Activated CD4-positive, alpha-beta T cell treated with anti-CD3 and anti-CD28 coated beads, Interleukin-2, amount 50 U/mL, for 48 hours (primary cell): ENCODE data around the gene NAALADL1.
A peak's percentile ranks its signal among the peaks of the same experiment; 100 is the strongest.

Source experiments
- DNase-seq, 2 experiments: peaks; one replicate each; pipeline ENCODE4 v3.0.0-alpha.2; 2020

Gene NAALADL1

DNA sequence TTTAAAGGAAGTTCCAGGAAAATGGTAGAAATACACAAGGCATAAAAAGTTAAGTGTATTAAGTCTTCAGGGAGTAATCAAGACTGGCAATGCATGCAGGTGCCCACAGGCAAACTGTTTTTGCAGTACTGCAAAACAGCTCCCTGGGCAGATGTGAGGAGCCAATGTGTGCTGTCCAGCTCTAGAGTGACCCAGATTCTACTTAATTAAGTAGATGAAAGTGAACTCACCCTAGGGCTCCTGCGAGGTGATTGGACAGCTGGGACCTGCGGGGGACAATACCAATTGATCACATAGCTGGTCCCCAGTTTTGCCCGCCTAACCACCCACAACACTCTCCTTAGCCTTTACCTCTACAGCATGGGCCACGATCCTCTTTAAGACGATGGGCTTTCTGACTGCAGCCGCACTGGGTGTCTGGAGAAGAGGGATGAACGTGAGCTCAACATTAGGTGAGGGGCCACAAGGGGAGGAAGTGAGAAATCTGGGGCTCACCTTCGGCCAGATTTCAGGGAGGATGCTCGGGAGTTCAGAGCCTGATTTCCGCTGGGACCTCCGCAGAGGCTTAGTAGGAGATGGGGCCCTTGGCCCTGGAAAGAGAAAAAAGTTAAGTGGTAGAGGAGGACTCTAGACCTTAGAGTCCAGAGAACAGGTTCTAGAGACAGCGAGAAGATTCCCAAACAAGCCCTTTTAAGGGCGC is 24.9 kb upstream of the NAALADL1 start:
- peak in 1 of 2 experiments; percentile 12 for DNase-seq

DNA sequence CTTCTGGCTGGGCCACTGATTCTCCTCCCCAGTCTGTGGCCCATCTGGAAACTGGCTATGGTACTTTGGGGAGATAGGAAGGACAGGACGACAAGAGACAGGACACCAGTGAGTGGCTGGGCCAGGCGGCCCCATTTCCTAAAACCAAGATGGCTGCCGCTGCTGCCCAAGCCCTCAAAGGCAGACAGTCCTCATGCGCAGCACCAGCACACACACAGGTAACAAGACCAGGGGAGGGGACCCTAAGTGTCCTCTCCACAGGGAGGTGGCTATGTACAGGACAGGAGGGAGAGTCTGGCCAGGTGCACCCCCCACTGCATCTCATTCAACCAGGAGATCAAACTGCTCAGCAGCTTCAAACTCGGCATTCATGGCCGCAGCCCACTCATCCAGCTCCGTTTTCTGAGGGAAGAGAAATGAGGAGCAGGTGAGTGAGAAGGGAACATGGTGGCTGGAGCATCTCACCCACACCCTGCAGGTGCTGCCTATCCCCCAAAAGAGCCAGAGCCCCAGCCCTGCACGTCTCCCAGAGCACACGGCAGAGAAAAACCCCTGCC is 20.5 kb upstream of the NAALADL1 start:
- no peak for DNase-seq

DNA sequence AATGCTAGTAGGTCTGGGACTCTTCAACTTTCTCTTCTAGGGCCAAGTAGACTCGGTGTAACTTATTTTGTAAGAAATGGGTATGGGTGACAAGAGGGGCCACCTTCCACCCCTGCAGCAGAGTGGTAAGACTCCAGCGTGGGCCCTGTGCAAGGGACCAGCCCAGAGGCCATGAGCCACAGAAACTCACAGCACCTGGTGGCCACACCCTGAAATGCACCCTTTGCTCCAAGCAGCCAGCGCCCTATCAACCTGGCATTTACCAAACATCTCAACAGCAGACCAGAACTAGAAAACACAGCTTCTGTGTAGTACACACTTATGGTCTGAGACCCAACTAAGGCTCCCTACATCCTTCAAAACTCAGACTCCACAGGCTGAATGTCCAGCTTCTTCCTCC is 19.8 kb upstream of the NAALADL1 start:
- DNase-seq, result peak; percentile 71 to 76

DNA sequence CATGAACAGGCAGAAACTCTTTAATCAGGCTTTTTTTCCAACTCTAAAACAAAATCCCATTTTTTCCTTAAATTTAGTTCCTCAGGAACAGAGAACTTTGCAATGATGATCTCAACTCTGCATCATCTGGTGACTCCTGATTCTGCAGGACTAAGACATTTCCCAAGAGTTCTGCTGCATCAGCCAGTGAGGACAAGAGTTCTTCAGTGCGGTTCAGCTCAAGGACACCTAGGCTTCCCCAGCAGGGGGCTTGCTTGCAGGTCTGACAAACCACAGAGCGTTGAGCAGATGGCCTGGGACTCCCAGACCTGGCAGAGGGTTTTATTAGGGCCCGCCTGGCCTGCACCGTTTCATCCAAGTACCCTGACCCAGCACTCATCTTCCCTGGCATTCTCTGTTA is 19.1 kb upstream of the NAALADL1 start:
- DNase-seq, result no peak

DNA sequence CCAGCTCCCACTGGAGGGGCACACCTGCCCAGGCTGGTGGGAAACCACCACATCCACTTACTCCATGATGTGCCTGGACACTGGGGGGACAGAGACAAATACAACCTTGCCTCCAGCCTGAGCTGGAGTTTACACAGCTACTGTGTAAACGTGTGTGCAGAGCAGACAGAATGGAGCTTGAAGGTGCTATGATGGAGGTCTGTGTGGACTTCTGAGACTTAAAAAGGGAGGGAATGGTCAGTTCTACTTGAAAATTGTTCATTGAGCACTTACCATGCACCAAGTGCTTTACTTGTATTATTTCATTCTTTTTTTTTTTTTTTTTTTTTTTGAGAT is 14.2 kb upstream of the NAALADL1 start:
- no peak for DNase-seq

DNA sequence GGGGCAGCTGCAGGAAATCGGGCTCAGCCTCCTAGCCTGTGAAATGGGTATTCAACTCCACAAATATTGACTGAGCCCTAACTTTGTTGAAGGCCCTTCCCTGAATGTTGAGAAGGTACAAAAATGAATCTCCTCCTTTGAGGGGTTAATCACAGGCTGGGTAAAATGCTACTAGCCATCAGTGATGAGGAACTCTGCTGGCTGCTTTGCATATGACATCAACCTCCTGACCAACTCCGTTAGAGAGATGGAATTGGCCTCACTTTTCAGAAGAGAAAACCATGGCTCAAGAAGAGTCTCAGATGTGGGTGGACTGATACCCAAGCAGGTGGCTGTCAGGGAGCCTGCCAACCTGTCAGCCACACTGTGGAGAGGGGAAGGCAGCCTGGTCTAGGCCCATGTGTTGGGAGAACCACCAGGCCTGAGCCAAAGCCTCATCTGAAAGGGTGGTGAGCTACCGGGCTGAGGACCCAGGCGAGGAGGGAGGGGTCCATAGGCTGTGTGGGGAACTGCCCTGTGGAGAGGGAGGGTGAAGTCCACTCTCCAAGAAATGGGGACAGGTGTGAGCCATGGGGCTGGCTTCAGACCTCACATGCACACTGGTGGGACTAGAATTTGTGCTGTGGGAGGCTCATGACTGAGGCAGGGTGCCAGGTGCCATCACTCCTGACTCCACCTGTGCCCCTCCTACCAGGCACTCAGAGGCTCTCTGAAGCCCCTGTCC is 13.7 kb upstream of the NAALADL1 start:
- no peak for DNase-seq

DNA sequence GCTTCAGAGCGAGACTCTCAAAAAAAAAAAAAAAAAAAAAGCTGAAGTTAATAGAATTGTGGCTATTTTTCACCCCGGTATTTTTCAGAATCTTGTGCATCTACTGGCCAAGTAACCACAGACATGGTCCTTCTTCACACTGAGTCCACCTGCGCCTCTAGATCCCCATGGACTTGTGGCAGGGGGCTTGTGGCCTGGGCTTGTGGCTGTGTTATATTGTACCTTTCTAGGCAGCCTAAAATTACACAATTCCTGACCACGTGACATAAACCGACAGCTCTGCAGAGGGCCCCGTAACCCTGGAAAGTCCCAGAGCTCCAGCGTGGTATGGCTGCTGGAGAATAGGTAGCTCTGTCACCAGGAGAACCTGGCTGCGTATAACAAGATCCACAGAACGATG is 10.9 kb upstream of the NAALADL1 start:
- DNase-seq, result no peak

DNA sequence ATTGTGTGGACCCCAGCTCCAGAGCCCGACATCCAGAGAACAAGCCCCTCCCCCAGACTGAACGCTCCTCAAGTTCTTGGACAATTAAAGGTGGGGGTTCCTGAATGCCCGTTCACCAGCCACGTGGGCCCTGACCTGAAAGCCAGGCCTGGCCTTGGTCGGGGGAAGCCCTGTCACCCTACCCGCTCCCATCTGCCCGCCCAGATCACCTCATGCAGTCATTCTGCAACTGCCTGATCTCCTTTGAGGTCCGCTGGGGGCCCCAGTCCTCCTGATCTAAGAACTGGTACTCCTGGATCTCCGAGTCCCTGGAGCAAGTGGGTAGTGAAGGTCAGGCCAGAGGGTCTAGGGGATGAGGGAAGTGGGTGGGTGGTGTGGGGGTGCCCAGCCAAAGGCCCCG is 9.1 kb upstream of the NAALADL1 start:
- no peak for DNase-seq

DNA sequence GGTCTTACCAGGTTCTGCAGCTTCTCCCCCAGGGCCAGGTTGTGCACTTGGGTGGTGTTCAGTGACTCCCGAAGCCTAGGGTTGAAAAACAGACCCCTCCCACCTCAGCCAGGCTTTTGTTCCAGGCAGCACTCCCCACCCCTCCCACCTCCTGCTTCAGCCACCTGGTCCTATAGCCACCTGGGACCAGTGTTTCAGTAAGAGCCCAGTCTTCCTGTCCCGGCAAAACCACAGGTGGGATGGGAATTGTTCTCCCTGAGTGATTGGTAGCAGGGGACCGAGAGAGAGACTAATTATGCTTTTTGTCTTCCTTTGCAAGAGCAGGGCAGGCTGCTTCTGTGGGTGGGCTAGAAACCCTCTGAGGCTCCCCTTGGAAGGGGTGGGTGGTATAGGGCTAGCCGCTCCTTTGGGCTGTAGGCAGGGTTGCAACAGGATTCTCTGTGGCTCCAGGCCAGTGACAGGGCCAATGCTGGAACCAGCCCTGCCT is 8.5 kb upstream of the NAALADL1 start:
- DNase-seq, result no peak

DNA sequence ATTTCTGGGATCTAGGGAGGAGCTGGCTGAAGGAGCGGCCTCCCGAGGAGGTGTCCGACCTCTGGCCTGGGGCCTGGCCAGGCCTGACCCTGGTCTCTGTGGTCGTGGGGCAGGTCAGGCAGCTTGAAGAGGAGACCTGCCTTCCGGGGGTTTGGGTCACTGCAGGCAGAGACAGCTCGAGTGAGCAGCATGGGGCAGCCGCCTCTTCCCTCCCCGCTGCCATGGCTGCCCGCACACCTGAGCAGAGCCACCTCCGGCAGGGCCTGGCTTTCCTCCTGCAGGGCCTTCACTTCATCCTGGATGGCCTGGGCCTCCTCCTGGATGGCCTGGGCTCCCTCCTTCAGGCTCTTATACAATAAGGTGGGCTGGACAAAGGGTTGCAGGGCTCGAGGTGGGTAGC is 8.0 kb upstream of the NAALADL1 start:
- DNase-seq, result no peak

DNA sequence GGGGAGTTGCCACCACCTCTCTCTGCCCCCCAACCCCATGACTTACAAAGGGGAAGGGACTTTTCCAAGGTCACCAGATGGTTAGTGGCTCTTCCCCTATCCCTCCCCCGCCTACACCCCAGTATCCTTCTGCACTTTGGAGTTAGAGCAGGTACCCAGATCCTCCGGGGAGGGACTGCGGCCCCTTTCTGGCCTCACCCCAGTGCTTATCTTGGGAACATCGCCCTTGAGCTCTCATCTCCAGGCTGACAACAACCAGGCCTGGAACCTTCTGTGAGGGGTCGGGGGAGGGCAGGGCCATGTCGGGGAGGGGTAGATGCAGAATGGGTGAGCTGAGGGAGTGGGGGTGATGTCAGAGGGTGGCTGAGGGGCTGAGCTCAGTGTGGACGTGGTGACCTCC is 7.5 kb upstream of the NAALADL1 start:
- no peak for DNase-seq

DNA sequence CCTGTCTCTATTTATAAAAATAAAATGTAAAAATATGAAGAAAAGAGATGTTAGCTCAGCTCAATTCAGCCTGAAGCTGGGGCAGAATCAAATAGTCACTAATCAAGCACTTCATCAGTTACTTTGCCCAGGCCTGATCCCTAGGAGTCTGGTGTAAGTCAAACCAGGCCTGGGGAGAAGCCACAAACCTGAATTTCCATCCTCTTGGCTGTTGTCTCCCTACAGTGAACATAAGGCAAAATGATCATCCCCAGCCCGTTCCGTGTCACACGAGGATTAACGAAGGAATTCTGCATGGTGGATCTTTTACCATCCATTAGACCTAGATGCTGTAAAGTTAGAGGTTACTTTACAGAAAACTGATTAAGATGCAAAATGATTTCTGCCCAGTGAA is 6.5 kb upstream of the NAALADL1 start:
- DNase-seq, result no peak

DNA sequence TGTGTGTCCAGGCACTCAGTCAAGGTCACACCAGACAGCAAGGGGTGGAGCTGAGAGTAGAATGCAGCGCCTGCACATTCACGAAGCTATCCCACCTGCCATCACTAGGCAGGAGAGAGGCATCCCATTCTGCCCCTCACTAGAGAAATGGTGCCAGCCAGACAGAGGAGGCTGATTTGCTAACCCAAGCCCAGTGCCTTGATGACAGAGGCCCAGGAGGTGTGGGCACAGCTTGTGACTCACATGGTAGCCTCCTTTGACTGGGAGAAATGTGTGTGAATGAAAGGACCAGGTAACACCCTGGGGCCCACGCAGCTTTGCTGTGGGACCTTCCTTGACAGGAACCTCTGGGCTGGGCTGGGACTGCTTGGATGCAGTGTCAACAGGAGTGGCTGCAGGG is 5.2 kb upstream of the NAALADL1 start:
- DNase-seq, result no peak

DNA sequence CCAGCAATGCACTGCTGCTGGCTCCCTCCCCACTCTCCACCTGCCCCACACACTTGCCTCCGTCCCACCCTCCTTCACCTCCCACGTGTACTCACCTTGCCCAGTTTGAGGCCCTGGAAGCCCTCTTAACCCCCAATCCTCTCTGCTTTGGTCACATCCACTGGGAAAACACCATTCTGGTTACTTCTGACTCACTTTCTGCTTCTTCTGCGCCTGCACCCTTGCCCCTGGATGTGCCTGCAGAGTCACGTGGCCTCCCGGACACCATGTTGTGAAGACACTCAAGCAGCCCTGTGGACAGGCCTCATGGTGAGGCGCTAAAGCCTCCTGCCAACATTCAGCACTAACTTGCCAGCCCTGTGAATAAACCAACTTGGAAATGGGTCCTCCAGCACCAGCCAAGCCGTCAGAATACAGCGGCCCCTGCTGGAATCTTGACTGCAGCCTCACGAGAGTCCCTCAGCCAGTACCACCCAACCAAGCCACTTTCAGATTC is 2.6 kb upstream of the NAALADL1 start:
- no peak for DNase-seq

DNA sequence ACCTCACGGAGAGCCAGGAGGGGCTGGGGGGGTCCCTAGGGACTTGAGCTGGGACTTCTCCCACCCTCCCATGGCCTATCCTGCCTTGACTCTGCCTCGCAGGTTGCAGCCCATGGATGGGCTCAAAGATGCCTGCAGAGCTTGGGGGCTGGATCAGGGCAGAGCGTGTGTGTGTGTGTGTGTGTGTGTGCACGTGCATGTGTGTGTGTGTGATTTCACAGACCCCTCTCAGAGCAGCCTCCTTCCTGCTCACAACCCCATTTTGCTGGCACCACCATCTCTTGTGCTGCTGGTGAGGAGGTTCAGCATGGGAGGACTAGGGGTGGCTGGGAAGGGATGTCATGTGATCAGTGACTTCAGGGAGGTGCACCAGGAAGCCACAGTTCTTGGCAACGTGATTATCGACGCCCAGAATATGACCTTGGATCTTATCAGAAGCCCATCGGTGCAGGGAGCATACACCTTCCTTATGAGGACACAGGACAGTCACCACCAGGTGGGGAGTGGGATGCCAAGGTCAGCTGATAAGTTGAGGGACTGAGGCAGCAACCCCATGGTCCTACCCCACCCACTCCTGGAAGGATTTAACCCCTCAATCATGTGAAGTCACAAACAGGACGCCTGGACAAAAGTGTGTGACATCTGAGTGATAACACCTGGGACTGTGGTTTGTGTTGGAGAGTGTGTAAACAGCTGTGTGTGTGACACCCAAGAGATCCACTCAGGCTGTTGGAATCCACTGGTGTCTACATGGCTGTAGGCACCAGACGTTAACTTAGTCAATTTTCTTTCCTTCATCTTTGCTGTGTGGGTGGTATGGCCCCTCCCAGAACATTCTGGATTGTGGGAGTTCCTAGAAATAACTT is 1.8 kb upstream of the NAALADL1 start:
- DNase-seq, result no peak

DNA sequence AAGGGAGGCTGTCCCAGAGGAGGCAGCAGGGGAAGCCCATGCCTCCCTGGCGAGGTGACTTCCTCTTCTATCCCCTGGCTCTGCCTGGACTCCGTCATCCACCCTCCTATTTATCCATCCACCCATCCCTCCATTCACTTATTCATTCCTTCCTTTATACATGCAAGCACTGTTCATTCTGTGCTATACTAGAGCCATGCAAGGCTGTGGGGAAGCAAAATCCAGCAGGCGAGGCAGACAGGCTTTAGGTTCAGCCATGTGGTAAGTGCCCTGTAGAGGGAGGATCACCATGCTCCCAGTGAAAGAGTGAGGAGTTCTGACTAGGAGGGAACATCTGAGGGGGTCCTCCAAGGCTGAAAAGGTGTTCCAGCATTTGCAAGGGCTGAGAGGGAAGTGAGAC is 1.2 kb upstream of the NAALADL1 start:
- DNase-seq, result no peak

DNA sequence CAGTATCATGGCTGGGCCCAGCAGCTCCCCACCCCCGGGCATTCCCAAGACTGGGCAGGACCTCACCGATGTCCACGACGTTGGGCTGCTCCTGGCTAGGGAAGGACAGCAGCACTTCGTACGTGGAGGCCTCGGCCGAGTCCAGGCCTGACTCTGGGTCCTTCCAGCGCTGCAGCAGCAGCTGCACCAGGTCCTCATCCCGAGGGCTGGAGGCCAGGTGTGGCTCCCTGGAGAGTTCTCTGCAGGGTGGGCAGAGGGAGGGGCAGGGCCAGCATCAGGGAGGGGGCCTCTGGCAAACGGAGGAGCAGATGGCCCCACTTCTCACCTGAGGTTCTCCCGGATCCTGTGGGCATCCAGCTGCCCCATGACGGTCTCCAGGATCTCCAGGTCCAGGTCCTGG is 341 bp downstream of the NAALADL1 start:
- no peak for DNase-seq

DNA sequence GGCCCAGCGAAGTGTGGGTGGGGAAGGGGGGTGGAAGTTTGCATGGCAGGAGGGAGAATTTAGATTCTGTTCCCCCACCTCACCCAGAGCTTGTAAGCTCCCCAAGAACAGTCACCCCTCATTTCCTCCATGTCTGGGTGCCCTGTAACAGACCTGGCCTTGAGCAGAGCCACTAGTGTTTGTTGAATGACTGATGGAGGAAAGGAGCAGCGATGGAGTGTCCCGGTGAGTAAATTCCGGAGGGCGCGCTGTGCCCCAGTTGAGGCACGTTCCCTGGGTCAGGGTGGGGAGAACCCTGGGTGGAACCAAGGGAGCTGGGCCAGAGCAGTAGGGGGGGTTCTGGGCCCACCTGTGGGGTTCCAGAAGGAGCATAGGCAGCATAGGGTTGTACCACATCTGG is 827 bp downstream of the NAALADL1 start:
- DNase-seq, result no peak

DNA sequence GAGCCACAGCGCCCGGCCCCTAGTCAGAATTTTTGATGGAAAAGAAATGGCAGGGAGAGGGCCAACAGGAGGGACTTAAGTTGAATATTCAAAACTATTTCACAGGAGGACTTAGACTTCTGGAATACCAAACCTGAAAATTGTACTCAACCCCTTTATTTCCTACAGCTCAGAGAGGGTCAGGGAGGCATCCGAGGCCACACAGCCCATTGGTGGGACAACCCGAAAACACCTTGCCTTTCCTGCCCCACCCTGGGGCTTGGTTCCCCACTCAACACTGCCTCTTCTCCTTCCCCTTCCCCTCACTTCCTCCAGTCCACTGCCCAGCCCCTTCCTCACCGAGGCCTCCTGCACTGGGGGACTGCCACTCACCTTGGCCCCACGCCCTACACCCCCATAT is 1.4 kb downstream of the NAALADL1 start:
- no peak for DNase-seq

DNA sequence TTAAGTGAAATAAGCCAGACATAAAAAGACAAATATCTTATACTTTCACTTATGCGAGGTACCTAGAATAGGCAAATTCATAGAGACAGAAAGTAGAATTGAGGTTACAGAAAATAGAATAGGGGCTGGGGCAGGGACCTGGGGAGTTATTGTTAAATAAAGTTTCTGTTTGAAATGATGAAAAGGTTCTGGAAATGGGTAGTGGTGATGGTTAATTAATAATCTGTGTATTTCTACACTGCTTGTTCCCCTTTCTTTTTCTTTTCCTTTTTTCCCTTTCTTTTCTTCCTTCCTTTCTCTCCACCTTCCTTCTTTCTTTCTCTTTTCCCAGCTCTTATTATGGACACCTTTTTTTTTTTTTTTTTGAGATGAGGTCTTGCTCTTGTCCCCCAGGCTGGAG is 2.8 kb downstream of the NAALADL1 start:
- no peak for DNase-seq

DNA sequence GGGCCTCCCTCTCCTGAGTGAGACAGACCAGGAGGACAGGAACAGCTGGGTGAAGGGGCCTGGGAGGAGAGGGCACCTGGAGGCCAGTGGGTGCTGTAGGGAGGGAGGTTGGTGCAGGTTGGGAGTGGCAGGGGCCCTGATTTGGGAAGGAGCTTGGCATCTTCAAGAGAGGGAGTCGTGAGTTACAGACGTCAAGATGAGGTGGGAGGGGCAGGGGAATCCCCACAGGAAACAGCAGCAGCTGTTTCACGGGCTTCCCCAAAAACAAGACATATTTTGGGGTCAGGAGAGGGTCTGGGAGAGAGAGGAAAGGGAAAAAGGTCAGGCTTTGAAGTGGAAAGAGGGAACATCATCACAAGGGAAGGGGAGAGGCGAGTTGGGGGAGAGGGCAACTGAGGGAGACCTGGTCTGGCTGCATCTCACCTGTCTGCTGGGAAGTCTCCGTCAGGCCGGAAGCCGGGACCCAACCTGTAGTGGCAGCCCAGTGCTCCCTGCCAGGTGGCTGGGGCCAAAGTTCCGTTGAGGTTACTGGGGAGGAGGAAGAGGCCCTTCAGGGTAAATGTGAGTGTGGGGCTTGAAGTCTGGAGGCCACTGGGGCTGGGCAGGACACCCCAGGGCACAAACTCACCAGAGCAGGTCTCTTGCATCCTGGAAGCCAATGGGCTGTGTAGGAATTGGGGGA is 4.4 kb downstream of the NAALADL1 start:
- DNase-seq, result no peak

DNA sequence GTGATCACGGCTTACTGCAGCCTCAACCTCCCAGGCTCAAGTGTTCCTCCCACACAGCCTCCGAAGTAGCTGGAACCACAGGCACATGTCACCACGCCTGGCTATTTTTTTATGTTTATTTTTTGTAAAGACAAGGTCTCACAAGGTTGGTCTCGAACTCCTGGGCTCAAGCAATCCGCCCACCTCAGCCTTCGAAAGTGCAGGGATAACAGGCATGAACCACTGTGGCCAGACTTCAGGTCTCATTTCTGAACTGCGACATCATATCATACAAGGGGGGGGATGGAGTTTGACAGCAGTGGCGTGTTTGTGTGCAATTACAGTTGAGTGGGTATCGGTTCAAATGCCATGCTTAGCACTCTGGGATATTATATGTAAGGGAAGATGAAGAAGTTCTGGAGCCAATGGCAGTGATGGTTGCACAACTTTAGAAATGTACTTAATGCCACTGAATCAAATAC is 6.9 kb downstream of the NAALADL1 start:
- no peak for DNase-seq
